ENCODE data around the gene AJAP1. TPM values are rescaled to one million over a fixed set of nuclear protein-coding genes. Genes with fewer than 3 reads are reported as not detected.
"Not testable (repeated sequence)": the region's sequence is repeated elsewhere in the genome, so short reads cannot be mapped to it uniquely, and the experiment has no call there.

AJAP1 gene
- total RNA-seq, 8 experiments from 2014 or later = 0.10 to 5.4 (median 2.8) TPM; not detected in 1

GRCh38 chr1:4618827-4619226, 35.6 kb upstream of the AJAP1 start:
- H3K27ac ChIP-seq; H3K4me3 ChIP-seq; ATAC-seq (replicated peaks in 6 of 8); H3K4me1 ChIP-seq (replicated peaks in 1 of 2): not testable (repeated sequence)
- 29 to 94% (median 69%) methylated on average over 1 to 3 of the region's 3 CpGs; no CpG with 5 or more reads in 1 of the 10 experiments for WGBS, 10 experiments
- in situ Hi-C loops (cut with MboI; ENCODE audit: low pct_unique_long_range_greater_than_20kb in 2 of 9, low sequenced_read_pairs in 9 of 9, unreplicated experiment in 9 of 9) = loop anchor here in 1 of 9 experiments (25.0 kb wide), 1 partner anchor 707 kb away; the partner anchor contains the start of gene C1orf174

GRCh38 chr1:4621646-4622045, 32.8 kb upstream of the AJAP1 start:
- no peak overlapping the region for H3K4me3 ChIP-seq
- no peaks in the 10 kb centered on the region for H3K4me1 ChIP-seq (replicated peaks in 1 of 2)
- no peak for ATAC-seq (replicated peaks in 6 of 8)
- 3 to 65% (median 49%) methylated on average over 2 to 5 of the region's 5 CpGs; no CpG with 5 or more reads in 3 of the 10 experiments for WGBS, 10 experiments
- no peak overlapping the region for H3K27ac ChIP-seq
- in situ Hi-C loops (cut with MboI; ENCODE audit: low pct_unique_long_range_greater_than_20kb in 2 of 9, low sequenced_read_pairs in 9 of 9, unreplicated experiment in 9 of 9) = loop anchor here in 1 of 9 experiments (25.0 kb wide), 1 partner anchor 709 kb away; the partner anchor contains the start of gene C1orf174

GRCh38 chr1:4622821-4623220, 31.6 kb upstream of the AJAP1 start:
- Histone ChIP-seq H3K4me1 (replicated peaks in 1 of 2) (no peaks in the 10 kb centered on the region), H3K27ac (no peak overlapping the region), H3K4me3 (no peak overlapping the region)
- 0 to 91% (median 71%) methylated on average over 1 to 10 of the region's 10 CpGs; no CpG with 5 or more reads in 3 of the 10 experiments for WGBS, 10 experiments
- in situ Hi-C loops (cut with MboI; ENCODE audit: low pct_unique_long_range_greater_than_20kb in 2 of 9, low sequenced_read_pairs in 9 of 9, unreplicated experiment in 9 of 9) = loop anchor here in 1 of 9 experiments (25.0 kb wide), 1 partner anchor 711 kb away; the partner anchor contains the start of gene C1orf174
- no peak for ATAC-seq (replicated peaks in 6 of 8)

DNA sequence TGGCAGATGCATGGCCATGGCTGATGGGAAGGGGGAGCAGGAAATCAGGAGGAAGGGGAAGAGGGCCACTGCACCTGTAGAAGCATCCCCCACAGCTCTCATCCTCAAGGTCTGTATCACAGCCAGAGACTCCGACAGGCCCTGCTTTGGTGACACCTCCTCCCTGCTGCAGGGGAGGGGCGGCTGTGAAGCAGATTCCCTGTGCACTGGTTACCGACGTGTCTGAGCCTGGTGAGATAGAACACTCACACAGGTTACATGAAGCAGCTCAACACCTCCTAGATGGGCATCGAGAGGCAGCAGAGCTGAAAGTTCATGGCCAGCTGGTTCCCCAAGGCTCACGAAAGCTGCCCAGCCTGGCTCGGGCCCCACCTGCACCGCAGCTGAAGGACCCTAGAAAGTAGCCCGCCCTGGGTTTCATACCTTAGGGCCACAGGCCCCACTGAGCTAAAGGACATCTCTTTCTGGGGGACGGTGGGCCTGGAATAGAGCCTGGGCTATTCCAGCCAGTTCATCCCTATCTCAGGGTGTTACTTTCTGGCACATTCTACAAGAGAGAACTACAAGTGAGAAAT, 30.2 kb upstream of the AJAP1 start:
- 25 to 78% (median 65%) methylated on average over 1 to 8 of the region's 10 CpGs; no CpG with 5 or more reads in 5 of the 10 experiments for WGBS, 10 experiments
- Histone ChIP-seq H3K4me3 (no peak overlapping the region), H3K4me1 (replicated peaks in 1 of 2) (no peaks in the 10 kb centered on the region), H3K27ac (no peak overlapping the region)
- in situ Hi-C loops (cut with MboI; ENCODE audit: low pct_unique_long_range_greater_than_20kb in 2 of 9, low sequenced_read_pairs in 9 of 9, unreplicated experiment in 9 of 9) = loop anchor here in 1 of 9 experiments (25.0 kb wide), 1 partner anchor 712 kb away; the partner anchor contains the start of gene C1orf174
- ATAC-seq (replicated peaks in 6 of 8) = no peak

DNA sequence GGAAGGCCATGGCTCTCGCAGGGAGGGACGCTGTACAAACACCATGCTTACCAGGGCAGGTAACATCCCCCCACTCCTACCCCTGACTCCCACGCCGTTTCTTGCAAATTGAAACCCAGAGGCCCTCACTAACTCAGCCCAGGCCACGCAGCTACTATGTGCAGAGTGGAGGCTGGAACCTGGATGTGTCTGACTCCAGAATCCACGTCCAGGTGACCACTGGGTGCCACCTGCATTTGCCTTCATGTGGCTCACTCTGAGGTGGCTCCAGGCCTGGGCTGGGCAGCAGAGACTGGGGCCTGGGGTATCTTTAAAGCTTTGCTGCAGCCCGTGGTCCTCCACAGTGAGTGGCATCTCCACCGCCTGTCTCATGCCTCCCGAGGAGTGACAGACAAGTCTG, 29.6 kb upstream of the AJAP1 start:
- H3K4me1 ChIP-seq (replicated peaks in 1 of 2) = no peaks in the 10 kb centered on the region
- no peak overlapping the region for H3K4me3 ChIP-seq
- in situ Hi-C loops (cut with MboI; ENCODE audit: low pct_unique_long_range_greater_than_20kb in 2 of 9, low sequenced_read_pairs in 9 of 9, unreplicated experiment in 9 of 9) = loop anchor here in 1 of 9 experiments (25.0 kb wide), 1 partner anchor 712 kb away; the partner anchor contains the start of gene C1orf174
- no peak overlapping the region for H3K27ac ChIP-seq
- no peak for ATAC-seq (replicated peaks in 6 of 8)
- WGBS, 10 experiments = 33 to 80% (median 57%) methylated on average over 1 to 9 of the region's 9 CpGs; no CpG with 5 or more reads in 3 of the 10 experiments

GRCh38 chr1:4626061-4626460, 28.3 kb upstream of the AJAP1 start:
- in situ Hi-C loops (cut with MboI; ENCODE audit: low pct_unique_long_range_greater_than_20kb in 2 of 9, low sequenced_read_pairs in 9 of 9, unreplicated experiment in 9 of 9) = no loop called here
- ATAC-seq (replicated peaks in 6 of 8) = no peak
- Histone ChIP-seq H3K4me3 (no peak overlapping the region), H3K27ac (no peak overlapping the region), H3K4me1 (replicated peaks in 1 of 2) (no peaks in the 10 kb centered on the region)
- 20 to 80% (median 76%) methylated on average over 3 to 5 of the region's 13 CpGs; no CpG with 5 or more reads in 5 of the 10 experiments for WGBS, 10 experiments

- in situ Hi-C loops (cut with MboI; ENCODE audit: low pct_unique_long_range_greater_than_20kb in 2 of 9, low sequenced_read_pairs in 9 of 9, unreplicated experiment in 9 of 9) = no loop called here
- peak in 1 of 8 experiments; percentile 80 for ATAC-seq (replicated peaks in 6 of 8)
- H3K27ac ChIP-seq = no peak overlapping the region
- no peaks in the 10 kb centered on the region for H3K4me1 ChIP-seq (replicated peaks in 1 of 2)
- 0 to 93% (median 80%) methylated on average over 1 to 4 of the region's 9 CpGs; no CpG with 5 or more reads in 3 of the 10 experiments for WGBS, 10 experiments
- no peak overlapping the region for H3K4me3 ChIP-seq
Observed at GRCh38 chr1:4626560-4627319, 27.7 kb upstream of the AJAP1 start.

DNA sequence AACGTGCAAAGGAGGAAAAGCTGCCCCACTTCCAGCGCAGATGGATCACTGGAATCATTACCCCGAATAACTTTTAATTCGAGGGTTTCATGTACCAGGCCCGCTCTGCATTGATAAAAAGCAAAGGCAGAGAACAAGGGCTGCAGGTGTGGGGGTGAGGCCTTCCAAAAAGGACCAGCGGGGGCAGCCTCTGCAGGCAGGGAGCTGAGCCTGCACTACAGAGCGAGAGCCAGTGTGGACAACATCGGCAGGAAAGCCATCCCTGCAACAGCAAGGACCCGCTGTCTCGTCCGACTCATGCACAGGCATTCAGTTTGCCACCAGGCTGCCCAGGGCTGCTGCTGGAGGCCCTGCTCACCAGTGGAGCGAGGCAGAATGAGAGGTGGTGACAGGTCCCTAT, 27.1 kb upstream of the AJAP1 start:
- in situ Hi-C loops (cut with MboI; ENCODE audit: low pct_unique_long_range_greater_than_20kb in 2 of 9, low sequenced_read_pairs in 9 of 9, unreplicated experiment in 9 of 9) = no loop called here
- no peak for ATAC-seq (replicated peaks in 6 of 8)

DNA sequence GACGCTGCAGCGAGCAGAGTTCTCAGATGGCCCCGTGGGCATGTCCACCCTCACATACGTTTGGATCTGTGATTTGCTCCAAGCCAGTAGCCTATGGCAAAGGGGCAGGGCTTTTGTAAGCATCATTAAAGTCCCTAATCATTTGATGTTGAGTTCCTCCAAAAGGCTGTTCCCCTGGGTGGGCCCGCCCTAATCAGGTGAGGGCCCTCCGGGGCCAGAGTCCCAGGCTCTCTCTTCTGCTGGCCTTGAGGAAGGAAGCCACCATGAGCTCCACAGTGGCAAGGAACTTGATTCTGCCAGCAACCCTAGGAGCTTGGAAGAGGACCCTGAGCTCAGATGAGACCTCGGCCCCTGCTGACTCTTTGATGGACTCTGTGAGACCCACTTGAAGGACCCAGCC, 25.4 kb upstream of the AJAP1 start:
- no peak overlapping the region for H3K4me3 ChIP-seq
- H3K4me1 ChIP-seq (replicated peaks in 1 of 2) = no peaks in the 10 kb centered on the region
- no peak for ATAC-seq (replicated peaks in 6 of 8)
- 0 to 87% (median 70%) methylated on average over 1 to 6 of the region's 7 CpGs; no CpG with 5 or more reads in 4 of the 10 experiments for WGBS, 10 experiments
- in situ Hi-C loops (cut with MboI; ENCODE audit: low pct_unique_long_range_greater_than_20kb in 2 of 9, low sequenced_read_pairs in 9 of 9, unreplicated experiment in 9 of 9) = no loop called here
- H3K27ac ChIP-seq = no peak overlapping the region

More for the DNA sequence above, 27.1 kb upstream of the AJAP1 start:
- no peaks in the 10 kb centered on the region for H3K4me1 ChIP-seq (replicated peaks in 1 of 2)
- no peak overlapping the region for H3K27ac ChIP-seq
- 0 to 80% (median 68%) methylated on average over 2 to 12 of the region's 12 CpGs; no CpG with 5 or more reads in 4 of the 10 experiments for WGBS, 10 experiments
- no peak overlapping the region for H3K4me3 ChIP-seq

GRCh38 chr1:4630561-4630960, 23.8 kb upstream of the AJAP1 start:
- Histone ChIP-seq H3K4me3 (no peak overlapping the region), H3K4me1 (replicated peaks in 1 of 2) (no peaks in the 10 kb centered on the region), H3K27ac (no peak overlapping the region)
- 0 to 93% (median 56%) methylated on average over 1 to 7 of the region's 7 CpGs; no CpG with 5 or more reads in 1 of the 10 experiments for WGBS, 10 experiments
- in situ Hi-C loops (cut with MboI; ENCODE audit: low pct_unique_long_range_greater_than_20kb in 2 of 9, low sequenced_read_pairs in 9 of 9, unreplicated experiment in 9 of 9) = no loop called here
- ATAC-seq (replicated peaks in 6 of 8) = no peak

GRCh38 chr1:4631321-4631720, 23.1 kb upstream of the AJAP1 start:
- no peak for ATAC-seq (replicated peaks in 6 of 8)
- H3K4me3 ChIP-seq = no peak overlapping the region
- 7 to 80% (median 69%) methylated on average over 1 to 3 of the region's 5 CpGs; no CpG with 5 or more reads in 6 of the 10 experiments for WGBS, 10 experiments
- no peak overlapping the region for H3K27ac ChIP-seq
- no peaks in the 10 kb centered on the region for H3K4me1 ChIP-seq (replicated peaks in 1 of 2)
- in situ Hi-C loops (cut with MboI; ENCODE audit: low pct_unique_long_range_greater_than_20kb in 2 of 9, low sequenced_read_pairs in 9 of 9, unreplicated experiment in 9 of 9) = no loop called here

DNA sequence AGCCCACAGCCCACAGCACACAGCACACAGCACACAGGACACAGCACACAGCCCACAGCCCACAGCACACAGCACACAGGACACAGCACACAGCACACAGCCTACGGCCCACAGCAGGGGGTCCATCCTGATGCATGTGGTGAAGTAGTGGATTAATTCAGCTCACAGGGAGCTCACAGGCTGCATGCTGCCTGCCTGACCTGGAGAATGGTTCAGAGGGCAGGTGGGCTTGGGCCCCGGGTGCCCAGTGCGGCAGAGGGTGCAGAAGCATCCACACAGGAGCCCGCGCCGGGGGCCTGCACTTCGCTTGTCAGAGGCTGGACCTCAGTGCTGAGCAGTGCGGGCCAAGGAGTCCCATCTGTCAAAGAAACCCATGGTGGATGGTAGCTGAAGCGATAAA, 21.1 kb upstream of the AJAP1 start:
- ATAC-seq (replicated peaks in 6 of 8) = no peak

DNA sequence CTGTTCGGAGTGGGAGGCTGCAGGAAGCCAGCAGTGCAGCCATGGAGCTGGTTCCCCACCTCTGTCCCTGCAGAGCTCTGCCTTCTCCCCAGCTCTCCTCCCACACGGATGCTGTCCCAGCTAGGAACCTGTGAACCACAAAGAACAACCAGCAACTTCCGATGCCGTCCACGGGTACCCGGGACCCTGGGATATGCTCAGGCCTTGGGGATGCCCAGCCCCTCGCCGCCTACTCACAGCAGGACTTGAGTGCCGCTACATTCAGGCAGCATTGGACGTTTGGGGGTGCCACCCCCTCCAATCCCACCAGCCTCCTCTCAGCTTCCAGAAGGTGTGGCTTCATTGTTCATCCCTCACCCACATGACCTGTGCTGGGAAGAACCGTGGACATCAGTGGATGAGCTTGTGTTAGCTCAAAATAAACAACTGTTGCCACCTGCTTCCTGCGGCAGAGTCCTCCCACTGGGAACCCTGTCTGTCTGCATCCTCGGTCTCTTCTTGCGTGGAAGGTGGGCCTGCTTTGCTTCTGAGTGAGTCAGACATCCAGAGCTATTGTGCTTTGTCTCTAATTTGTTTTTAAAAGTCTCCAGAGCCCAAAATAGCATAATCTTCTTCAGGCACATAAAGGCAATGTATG, 20.1 kb upstream of the AJAP1 start:
- 47 to 100% (median 62%) methylated on average over 1 to 12 of the region's 14 CpGs; no CpG with 5 or more reads in 4 of the 10 experiments for WGBS, 10 experiments
- Histone ChIP-seq H3K4me1 (replicated peaks in 1 of 2) (peaks cover 0 to 13% of the 10 kb centered on the region in 2 donors), H3K4me3 (no peak overlapping the region), H3K27ac (no peak overlapping the region)
- peak in 3 of 8 experiments; percentile 38 to 73 (median 71) for ATAC-seq (replicated peaks in 6 of 8)
- in situ Hi-C loops (cut with MboI; ENCODE audit: low pct_unique_long_range_greater_than_20kb in 2 of 9, low sequenced_read_pairs in 9 of 9, unreplicated experiment in 9 of 9) = no loop called here

More for the DNA sequence above, 21.1 kb upstream of the AJAP1 start:
- H3K27ac ChIP-seq = no peak overlapping the region
- H3K4me3 ChIP-seq = no peak overlapping the region
- WGBS, 10 experiments = 40 to 87% (median 66%) methylated on average over 1 to 7 of the region's 9 CpGs; no CpG with 5 or more reads in 4 of the 10 experiments
- in situ Hi-C loops (cut with MboI; ENCODE audit: low pct_unique_long_range_greater_than_20kb in 2 of 9, low sequenced_read_pairs in 9 of 9, unreplicated experiment in 9 of 9) = no loop called here
- peaks cover 0 to 13% of the 10 kb centered on the region in 2 donors for H3K4me1 ChIP-seq (replicated peaks in 1 of 2)
